ENCODE results near the gene MAN2A2.
"Not testable (repeated sequence)": the region's sequence is repeated elsewhere in the genome, so short reads cannot be mapped to it uniquely, and the experiment has no call there.

Gene MAN2A2

GRCh38 chr15:90871139-90871715 is 31.9 kb upstream of the MAN2A2 start:
- DNase-seq (ENCODE audit: low read depth) = no peak

GRCh38 chr15:90871716-90872485 is 31.2 kb upstream of the MAN2A2 start:
- DNase-seq (ENCODE audit: low read depth) = no peak

GRCh38 chr15:90872486-90873184 is 30.5 kb upstream of the MAN2A2 start:
- peak; percentile 42 for DNase-seq (ENCODE audit: low read depth)

GRCh38 chr15:90873488-90873997 is 29.6 kb upstream of the MAN2A2 start:
- no peak for DNase-seq (ENCODE audit: low read depth)

- no peak for DNase-seq (ENCODE audit: low read depth)
These were observed 29.0 kb upstream of the MAN2A2 start for GRCh38 chr15:90873998-90874605.

GRCh38 chr15:90874986-90875385 is 28.1 kb upstream of the MAN2A2 start:
- DNase-seq (ENCODE audit: low read depth) = not testable (repeated sequence)

- no peak for DNase-seq (ENCODE audit: low read depth)
These were observed 27.5 kb upstream of the MAN2A2 start for GRCh38 chr15:90875549-90875981.

GRCh38 chr15:90876046-90876445 is 27.1 kb upstream of the MAN2A2 start:
- DNase-seq (ENCODE audit: low read depth) = no peak

GRCh38 chr15:90876512-90877170 is 26.5 kb upstream of the MAN2A2 start:
- DNase-seq (ENCODE audit: low read depth) = no peak

GRCh38 chr15:90877315-90877714 is 25.8 kb upstream of the MAN2A2 start:
- no peak for DNase-seq (ENCODE audit: low read depth)

- no peak for DNase-seq (ENCODE audit: low read depth)
These were observed 25.1 kb upstream of the MAN2A2 start for GRCh38 chr15:90877996-90878395.

- no peak for DNase-seq (ENCODE audit: low read depth)
These were observed 24.4 kb upstream of the MAN2A2 start for GRCh38 chr15:90878660-90879059.

- no peak for DNase-seq (ENCODE audit: low read depth)
These were observed 23.3 kb upstream of the MAN2A2 start for GRCh38 chr15:90879730-90880366.

- no peak for DNase-seq (ENCODE audit: low read depth)
These were observed 22.5 kb upstream of the MAN2A2 start for GRCh38 chr15:90880381-90881145.

GRCh38 chr15:90881181-90881977 is 21.7 kb upstream of the MAN2A2 start:
- no peak for DNase-seq (ENCODE audit: low read depth)

GRCh38 chr15:90881978-90882721 is 21.0 kb upstream of the MAN2A2 start:
- DNase-seq (ENCODE audit: low read depth) = no peak

GRCh38 chr15:90882781-90883525 is 20.1 kb upstream of the MAN2A2 start:
- DNase-seq (ENCODE audit: low read depth) = no peak

GRCh38 chr15:90883526-90883975 is 19.6 kb upstream of the MAN2A2 start:
- no peak for DNase-seq (ENCODE audit: low read depth)

Measured in GM04503 (cell line).